Progenitor cell of endocrine pancreas (in vitro differentiated cells): ENCODE data around the gene SREBF2. TPM values are rescaled to one million over a fixed set of nuclear protein-coding genes. Genes with fewer than 3 reads are reported as not detected.
A peak's percentile ranks its signal among the peaks of the same experiment; 100 is the strongest.

Experiments
- DNase-seq: peaks from one replicate; pipeline ENCODE4 v3.0.0; 2021; ENCODE audit warnings: low spot score; ENCODE audit not compliant: unreplicated experiment
- H3K27ac Mint-ChIP-seq: 2 replicates; pipeline ENCODE4 v1.8.0; 2021; ENCODE audit warnings: mild to moderate bottlenecking, moderate library complexity, mixed read lengths
- H3K27me3 Mint-ChIP-seq: 2 replicates; pipeline ENCODE4 v1.8.0; 2021; ENCODE audit warnings: mixed read lengths
- H3K36me3 Mint-ChIP-seq: 2 replicates; pipeline ENCODE4 v1.8.0; 2022; ENCODE audit warnings: mixed read lengths; ENCODE audit not compliant: insufficient read depth
- H3K4me1 Mint-ChIP-seq: 2 replicates; pipeline ENCODE4 v1.8.0; 2021; ENCODE audit warnings: low read depth, mixed read lengths
- H3K4me3 Mint-ChIP-seq: 2 replicates; pipeline ENCODE4 v1.8.0; 2021; ENCODE audit warnings: low read depth, mild to moderate bottlenecking, moderate library complexity, mixed read lengths
- H3K9me3 Mint-ChIP-seq: 2 replicates; pipeline ENCODE4 v1.8.0; 2021; ENCODE audit warnings: low read depth, mixed read lengths
- CTCF ChIP-seq: fragments of 200-600 bp; sonication (generic); IDR thresholded peaks from one replicate; pipeline ENCODE4 v1.5.0; 2021; ENCODE audit warnings: antibody characterized with exemption, mild to moderate bottlenecking; ENCODE audit not compliant: unreplicated experiment
- total RNA-seq: library from RNA; stranded (reverse); gene quantifications from 2 replicates; pipeline ENCODE4 v1.2.1, GENCODE V29; 2021

Gene SREBF2
- total RNA-seq, 1 donor from 2014 or later = 156 TPM

DNA sequence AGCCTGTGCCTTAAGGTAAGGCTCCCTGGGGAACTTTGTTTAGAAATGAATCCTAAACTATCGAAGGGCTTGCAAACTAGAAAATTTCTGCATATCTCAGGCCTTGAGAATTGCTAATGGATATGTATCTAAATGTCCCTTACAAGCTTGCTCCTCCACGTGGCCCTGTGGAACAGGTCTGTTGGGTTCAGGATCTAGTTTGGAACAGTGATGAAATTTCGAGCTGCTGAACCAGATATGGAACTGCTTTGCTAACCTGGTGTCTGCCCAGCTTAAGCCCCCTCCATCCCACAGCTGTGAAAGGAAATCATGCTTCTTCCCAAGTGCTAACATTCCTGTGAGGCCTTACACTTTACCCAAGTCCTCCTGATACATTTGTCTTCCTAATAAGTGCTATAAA lies 11.6 kb downstream of the SREBF2 start:
- H3K27ac Mint-ChIP-seq = peak overlapping the region; percentile 87
- H3K4me3 Mint-ChIP-seq = no peak overlapping the region

DNA sequence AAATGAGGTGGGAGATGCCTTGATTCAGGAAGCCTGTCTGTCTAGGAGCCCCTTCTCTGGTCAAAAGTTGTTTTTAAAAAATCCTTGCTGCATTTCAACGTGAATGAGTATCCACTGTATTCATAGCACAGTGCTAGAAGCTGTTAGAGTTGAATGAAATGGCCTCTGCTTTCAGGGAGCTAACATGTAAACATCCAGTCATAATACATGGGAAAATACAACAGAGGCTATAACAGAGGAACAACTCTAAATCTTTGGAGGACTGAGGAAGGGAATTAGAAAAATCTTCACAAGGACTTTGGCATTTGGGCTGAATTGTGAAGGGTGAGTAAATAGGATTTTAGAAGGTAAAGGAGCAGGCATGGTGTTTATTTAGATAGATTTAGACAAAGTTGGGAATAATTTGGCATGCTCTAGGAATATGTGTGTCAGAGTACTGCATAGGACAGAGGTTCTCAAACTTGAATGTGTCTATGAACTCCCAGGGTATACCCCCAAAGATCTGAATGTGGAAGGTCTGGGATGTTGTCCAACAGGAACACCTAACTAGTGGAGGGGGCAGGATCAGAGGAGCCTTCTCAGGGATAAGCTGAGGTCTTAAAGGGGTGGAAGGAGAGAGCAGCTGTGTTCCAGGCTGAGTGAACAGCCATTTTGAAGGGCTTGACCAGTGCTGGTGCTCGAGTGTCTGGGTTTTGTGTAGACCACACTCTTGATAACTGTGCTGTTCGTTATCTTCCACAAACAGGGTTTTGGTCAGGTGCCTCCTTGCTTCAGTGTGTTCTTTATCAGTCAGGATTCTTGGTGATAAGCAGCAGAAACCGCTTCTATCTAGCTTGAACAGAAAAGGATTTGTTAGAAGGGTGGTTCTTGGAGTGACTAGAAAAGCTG lies 12.7 kb downstream of the SREBF2 start:
- TF ChIP-seq CTCF = no peak
- Mint-ChIP-seq H3K4me1 (peaks cover 51% of the 10 kb centered on the region), H3K36me3 (peaks cover 4% of the 10 kb centered on the region), H3K9me3 (no peaks in the 10 kb centered on the region), H3K4me3 (peak overlapping the region; percentile 17), H3K27ac (peak overlapping the region; percentile 79), H3K27me3 (no peaks in the 10 kb centered on the region)
- no peak for DNase-seq

More for the DNA sequence above, 11.6 kb downstream of the SREBF2 start:
- no peak for TF ChIP-seq CTCF
- Mint-ChIP-seq H3K36me3 (peaks cover 8% of the 10 kb centered on the region), H3K4me1 (peaks cover 56% of the 10 kb centered on the region), H3K9me3 (no peaks in the 10 kb centered on the region), H3K27me3 (no peaks in the 10 kb centered on the region)
- no peak for DNase-seq

GRCh38 chr22:41846268-41846987 lies 13.5 kb downstream of the SREBF2 start:
- DNase-seq = no peak
- Mint-ChIP-seq H3K27ac (peak overlapping the region; percentile 79), H3K4me1 (peaks cover 43% of the 10 kb centered on the region), H3K9me3 (no peaks in the 10 kb centered on the region), H3K4me3 (peak overlapping the region; percentile 17), H3K27me3 (no peaks in the 10 kb centered on the region), H3K36me3 (peaks cover 4% of the 10 kb centered on the region)
- no peak for TF ChIP-seq CTCF

DNA sequence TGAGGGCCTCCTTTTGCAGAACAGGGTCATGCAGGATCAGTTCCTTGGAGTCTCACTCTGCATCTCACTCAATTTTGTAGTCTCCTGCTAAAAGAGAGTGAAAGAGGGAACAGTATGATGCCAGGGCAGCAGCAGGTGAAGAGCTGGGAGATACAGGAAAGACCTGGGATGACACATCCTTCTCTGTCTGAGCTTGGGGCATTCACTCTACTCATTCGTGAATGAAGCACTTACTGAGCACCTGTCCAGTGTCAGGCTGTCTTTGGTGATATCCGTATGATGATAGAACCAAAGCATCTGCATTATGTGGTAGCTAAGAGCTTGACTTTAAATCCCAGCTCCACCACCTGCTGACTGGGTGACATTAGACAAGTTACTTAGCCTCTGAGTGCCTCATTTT lies 14.4 kb downstream of the SREBF2 start:
- DNase-seq = no peak
- TF ChIP-seq CTCF = no peak
- Mint-ChIP-seq H3K9me3 (no peaks in the 10 kb centered on the region), H3K27me3 (no peaks in the 10 kb centered on the region), H3K36me3 (peaks cover 3% of the 10 kb centered on the region), H3K4me1 (peaks cover 38% of the 10 kb centered on the region), H3K27ac (no peak overlapping the region), H3K4me3 (no peak overlapping the region)

DNA sequence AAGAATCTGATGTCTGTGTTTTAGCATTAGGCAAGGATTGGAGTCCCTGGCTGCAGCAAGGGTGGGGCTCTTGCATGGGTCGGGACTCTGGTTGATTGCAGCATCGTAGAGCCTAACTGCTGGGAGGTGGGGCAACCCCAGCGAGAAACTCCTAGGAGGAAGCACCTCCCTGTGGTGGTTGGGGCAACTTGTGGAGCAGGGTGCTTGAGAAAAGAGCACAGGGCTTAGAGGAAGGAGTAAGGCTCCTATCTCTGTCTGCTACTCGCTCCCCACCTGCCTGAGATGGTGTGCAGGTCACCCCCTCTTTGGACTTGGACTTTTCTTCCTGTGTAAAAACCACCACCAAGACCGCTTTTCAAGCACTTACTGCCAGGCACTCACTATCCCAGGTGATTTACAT lies 15.6 kb downstream of the SREBF2 start:
- H3K4me1 Mint-ChIP-seq = peaks cover 36% of the 10 kb centered on the region
- no peaks in the 10 kb centered on the region for H3K27me3 Mint-ChIP-seq
- H3K4me3 Mint-ChIP-seq = no peak overlapping the region
- no peak for TF ChIP-seq CTCF
- H3K27ac Mint-ChIP-seq = no peak overlapping the region
- no peak for DNase-seq
- no peaks in the 10 kb centered on the region for H3K9me3 Mint-ChIP-seq
- peaks cover 2% of the 10 kb centered on the region for H3K36me3 Mint-ChIP-seq
